NCI-H1930 (cell line): Measurements from ENCODE around the gene IFIT3.
"Not testable (repeated sequence)": the region's sequence is repeated elsewhere in the genome, so short reads cannot be mapped to it uniquely, and the experiment has no call there.

Source experiments
- DNase-seq, 2 experiments: peaks; one replicate each; lab custom pipeline; 2025; lab: John Stamatoyannopoulos, UW

The IFIT3 gene

GRCh38 chr10:89304026-89304425, 23.8 kb upstream of the IFIT3 start:
- DNase-seq, result no peak

GRCh38 chr10:89304446-89304845, 23.4 kb upstream of the IFIT3 start:
- DNase-seq, result no peak

GRCh38 chr10:89304925-89305324, 22.9 kb upstream of the IFIT3 start:
- no peak for DNase-seq

DNA sequence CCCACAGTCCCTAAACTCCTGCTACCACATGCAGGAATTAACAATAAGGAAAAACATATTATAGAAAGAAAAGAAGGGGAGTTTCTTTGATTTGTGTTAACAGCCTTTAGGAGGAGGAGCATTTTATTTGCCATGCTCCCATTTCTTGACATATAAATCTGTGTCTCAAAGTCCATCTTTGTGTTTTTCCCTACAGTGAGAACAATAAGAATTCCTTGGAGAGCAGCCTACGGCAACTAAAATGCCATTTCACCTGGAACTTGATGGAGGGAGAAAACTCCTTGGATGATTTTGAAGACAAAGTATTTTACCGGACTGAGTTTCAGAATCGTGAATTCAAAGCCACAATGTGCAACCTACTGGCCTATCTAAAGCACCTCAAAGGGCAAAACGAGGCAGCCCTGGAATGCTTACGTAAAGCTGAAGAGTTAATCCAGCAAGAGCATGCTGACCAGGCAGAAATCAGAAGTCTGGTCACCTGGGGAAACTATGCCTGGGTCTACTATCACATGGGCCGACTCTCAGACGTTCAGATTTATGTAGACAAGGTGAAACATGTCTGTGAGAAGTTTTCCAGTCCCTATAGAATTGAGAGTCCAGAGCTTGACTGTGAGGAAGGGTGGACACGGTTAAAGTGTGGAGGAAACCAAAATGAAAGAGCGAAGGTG, 21.9 kb upstream of the IFIT3 start:
- no peak for DNase-seq

DNA sequence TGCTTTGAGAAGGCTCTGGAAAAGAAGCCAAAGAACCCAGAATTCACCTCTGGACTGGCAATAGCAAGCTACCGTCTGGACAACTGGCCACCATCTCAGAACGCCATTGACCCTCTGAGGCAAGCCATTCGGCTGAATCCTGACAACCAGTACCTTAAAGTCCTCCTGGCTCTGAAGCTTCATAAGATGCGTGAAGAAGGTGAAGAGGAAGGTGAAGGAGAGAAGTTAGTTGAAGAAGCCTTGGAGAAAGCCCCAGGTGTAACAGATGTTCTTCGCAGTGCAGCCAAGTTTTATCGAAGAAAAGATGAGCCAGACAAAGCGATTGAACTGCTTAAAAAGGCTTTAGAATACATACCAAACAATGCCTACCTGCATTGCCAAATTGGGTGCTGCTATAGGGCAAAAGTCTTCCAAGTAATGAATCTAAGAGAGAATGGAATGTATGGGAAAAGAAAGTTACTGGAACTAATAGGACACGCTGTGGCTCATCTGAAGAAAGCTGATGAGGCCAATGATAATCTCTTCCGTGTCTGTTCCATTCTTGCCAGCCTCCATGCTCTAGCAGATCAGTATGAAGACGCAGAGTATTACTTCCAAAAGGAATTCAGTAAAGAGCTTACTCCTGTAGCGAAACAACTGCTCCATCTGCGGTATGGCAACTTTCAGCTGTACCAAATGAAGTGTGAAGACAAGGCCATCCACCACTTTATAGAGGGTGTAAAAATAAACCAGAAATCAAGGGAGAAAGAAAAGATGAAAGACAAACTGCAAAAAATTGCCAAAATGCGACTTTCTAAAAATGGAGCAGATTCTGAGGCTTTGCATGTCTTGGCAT, 21.1 kb upstream of the IFIT3 start:
- DNase-seq, result no peak

- no peak for DNase-seq
Measured at GRCh38 chr10:89307269-89307577, 20.6 kb upstream of the IFIT3 start.

DNA sequence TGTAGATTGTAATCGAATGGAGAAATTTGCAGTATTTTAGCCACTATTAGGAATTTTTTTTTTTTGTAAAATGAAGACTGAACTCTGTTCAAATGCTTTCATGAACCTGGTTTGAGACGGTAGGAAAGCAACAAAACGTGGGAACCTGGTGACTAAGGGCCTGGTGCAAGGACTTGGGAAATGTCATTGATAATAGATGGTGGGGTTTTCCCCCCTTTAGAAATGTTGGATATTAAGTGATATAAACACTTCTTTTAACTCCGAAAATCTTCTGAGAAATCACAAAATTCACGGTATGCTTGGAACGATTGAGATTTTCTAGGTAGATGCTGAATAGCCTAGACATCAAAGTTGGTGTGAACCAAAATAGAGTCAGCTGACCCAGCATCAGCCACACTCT, 19.5 kb upstream of the IFIT3 start:
- DNase-seq, result no peak

DNA sequence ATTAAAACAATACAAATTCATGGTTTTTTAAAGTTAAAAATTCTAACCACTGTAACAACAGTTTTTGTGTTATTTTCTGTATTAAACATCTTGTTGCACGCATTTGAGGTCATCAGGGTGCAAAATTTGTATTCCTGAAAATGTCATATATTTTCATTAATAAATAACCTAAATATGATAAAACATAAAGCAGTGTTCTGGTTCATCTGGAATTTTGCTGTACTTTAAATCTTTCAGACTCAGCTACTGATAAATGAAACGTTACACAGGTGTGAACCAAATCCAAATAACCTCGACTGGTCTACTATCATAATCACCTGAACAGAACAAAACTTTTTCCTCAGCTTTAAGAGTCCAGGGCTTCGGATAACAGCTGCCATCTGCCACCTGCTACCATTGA, 19.1 kb upstream of the IFIT3 start:
- no peak for DNase-seq

GRCh38 chr10:89309156-89310055, 18.4 kb upstream of the IFIT3 start:
- no peak for DNase-seq

- no peak for DNase-seq
Measured at GRCh38 chr10:89310056-89310893, 17.5 kb upstream of the IFIT3 start.

GRCh38 chr10:89312973-89313372, 14.8 kb upstream of the IFIT3 start:
- DNase-seq, result no peak

DNA sequence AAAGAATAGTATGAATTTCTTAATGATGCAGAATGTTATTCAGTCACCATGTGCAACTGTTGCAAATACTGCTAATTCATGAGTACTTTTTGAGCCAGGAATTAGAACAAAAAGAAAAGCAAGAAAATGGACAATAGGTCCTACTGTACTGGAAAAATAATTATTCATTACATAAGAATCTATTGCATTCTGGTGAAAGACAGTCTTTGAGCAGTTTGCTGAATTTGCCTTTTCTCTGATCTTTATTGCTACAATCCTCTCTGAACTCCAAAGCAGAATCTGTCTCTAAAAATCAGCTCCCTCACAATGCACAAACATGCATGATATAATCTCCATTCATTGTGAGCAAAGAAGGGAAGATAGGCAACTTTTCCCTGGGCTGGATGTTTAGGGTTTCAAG, 13.1 kb upstream of the IFIT3 start:
- no peak for DNase-seq

GRCh38 chr10:89318047-89318446, 9.8 kb upstream of the IFIT3 start:
- not testable (repeated sequence) for DNase-seq

DNA sequence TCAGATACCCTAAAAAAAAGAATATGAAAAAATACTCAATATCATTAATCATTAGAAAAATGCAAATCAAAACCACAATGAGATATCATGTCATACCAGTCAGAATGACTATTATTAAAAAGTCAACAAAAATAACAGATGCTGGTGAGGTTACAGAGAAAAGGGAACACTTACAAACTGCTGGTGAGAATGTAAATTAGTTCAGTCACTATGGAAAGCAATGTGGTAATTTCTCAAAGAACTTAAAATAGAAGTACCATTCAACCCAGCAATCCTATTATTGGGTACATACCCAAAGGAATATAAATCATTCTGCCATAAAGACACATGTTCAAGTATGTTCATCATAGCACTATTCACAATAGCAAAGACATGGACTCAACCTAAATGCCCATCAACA, 2.7 kb upstream of the IFIT3 start:
- DNase-seq, result not testable (repeated sequence)

- not testable (repeated sequence) for DNase-seq
Measured at GRCh38 chr10:89325856-89326255, 1.9 kb upstream of the IFIT3 start.

DNA sequence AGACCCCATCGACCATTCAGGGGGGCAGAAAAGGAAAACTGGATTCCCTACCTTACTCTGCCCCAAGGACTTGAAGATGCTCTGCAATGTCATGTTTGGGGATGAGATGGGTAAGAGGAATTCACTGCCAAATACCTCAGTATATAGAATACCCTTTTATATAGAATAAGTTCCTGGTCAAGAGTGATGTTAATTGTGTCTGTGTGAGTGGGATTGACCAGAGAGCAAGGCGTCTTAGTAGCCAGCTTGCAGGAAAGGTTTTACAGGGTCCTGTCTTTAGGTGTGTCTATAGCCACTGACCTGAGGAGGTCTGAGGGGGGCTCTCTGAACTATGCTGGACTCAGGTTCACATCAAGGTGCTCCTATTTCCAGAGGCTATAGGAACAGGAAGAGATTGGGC, 1.4 kb downstream of the IFIT3 start:
- DNase-seq, result no peak

DNA sequence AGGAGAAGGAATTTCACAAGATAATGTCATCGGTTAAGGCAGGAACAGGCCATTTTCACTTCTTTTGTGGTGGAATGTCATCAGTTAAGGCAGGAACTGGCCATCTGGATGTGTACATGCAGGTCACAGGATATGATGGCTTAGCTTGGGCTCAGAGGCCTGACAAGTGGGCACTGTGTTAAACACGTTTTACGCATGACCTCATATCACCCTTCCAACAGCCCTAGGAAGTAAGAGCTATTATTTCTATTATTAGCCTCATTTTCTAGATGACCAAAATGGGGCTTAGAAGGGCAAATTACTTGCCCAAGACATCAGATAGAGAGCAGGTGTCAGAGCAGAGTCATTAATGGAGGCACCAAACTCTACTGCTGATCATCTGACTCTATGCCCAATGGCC, 2.2 kb downstream of the IFIT3 start:
- not testable (repeated sequence) for DNase-seq

DNA sequence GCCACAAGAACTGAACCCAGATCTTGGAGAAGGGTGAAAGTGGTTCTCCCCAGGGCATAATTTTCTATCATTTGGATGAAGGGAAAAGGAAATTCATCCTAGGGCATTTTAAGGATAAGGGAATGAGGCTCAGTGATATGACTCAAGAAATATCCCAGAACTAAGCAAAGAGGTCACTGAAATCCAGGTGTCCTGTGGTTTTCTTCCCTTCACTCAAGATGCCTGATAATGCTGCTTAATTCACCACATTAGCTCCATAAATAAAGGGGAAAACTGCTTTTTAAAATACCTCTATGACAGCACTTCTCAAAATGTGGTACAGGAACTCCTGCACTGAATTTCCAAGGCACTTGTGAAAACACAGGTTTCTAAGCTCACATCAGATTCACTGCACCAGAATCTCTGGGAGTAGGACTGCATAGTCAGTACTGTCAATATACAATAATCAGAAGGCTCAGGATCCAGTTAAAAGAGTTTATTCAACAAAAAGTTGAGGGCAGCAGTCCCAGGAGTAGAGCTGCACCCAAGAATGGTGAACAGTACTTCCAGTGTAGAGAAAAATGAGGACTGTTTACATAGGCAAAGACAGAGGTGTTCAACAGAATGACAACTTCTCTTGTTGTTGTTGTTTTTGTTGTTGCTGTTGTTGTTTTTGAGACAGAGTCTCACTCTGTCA, 2.9 kb downstream of the IFIT3 start:
- DNase-seq, result no peak

GRCh38 chr10:89331487-89332122, 3.8 kb downstream of the IFIT3 start:
- DNase-seq, result not testable (repeated sequence)

DNA sequence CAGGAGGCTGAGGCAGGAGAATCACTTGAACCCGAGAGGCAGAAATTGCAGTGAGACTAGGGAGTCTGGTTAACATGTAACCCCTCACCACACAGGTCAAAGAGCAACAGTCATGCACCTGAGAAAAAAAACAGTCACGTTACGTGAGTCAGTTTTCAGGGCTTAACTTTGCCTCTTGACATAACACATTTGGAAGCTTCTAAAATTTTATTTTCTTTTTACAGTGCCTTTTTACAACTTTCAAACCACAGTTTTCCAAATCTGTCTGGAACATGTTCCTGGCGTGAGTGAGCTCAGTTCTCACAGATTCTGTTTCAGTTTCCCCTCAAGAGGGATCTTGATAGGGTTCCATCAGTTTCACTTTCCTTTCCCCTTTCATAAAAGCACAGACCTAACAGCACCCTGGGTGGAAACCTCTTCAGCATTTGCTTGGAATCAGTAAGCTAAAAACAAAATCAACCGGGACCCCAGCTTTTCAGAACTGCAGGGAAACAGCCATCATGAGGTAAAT, 4.4 kb downstream of the IFIT3 start:
- no peak for DNase-seq

DNA sequence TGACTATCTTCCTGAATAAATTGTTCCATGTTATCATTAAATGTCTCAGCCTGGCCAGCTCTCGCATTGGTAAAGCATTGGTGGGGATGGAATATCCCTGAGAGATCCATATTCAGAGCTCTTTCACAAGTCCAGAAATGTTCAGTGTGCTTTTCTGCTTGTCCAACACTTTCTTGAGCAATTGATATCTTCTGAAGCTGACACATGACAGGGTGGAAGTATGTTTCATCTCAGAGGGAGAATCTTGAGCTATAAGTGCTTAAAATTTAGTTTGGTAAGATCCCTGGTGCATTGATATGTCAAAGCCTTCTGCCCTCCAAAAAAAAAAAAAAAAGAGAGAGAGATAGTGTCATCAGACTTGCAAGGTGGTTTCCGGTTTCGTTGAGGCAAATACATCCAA, 7.4 kb downstream of the IFIT3 start:
- no peak for DNase-seq
